Cardiac muscle cell (in vitro differentiated cells and primary cell): ENCODE data around the gene RAB3C. TPM values are rescaled to one million over a fixed set of nuclear protein-coding genes. Genes with fewer than 3 reads are reported as not detected.
"Not testable (repeated sequence)": the region's sequence is repeated elsewhere in the genome, so short reads cannot be mapped to it uniquely, and the experiment has no call there.

ENCODE experiments used
- DNase-seq, 2 donors: peaks; one replicate each; pipeline versions ENCODE4 v3.0.0 to v3.0.0-alpha.2; 2010 to 2017; ENCODE audit warnings: low read depth in 1 of 2, low spot score in 1 of 2
- H3K27ac ChIP-seq: fragments of 200-600 bp; sonication (generic); 2 replicates; pipeline ENCODE4 v1.5.1; 2016
- H3K27me3 ChIP-seq: fragments of 200-600 bp; sonication (generic); 2 replicates; pipeline ENCODE4 v1.6.0; 2016; ENCODE audit warnings: control low read depth
- H3K36me3 ChIP-seq: fragments of 200-600 bp; sonication (generic); 2 replicates; pipeline ENCODE4 v1.5.1; 2016; ENCODE audit warnings: control low read depth
- H3K4me1 ChIP-seq: fragments of 200-600 bp; sonication (generic); 2 replicates; pipeline ENCODE4 v1.8.1; 2017; ENCODE audit warnings: low read depth, mild to moderate bottlenecking, mixed run types
- H3K4me3 ChIP-seq: fragments of 200-600 bp; sonication (generic); 2 replicates; pipeline ENCODE4 v1.5.1; 2016; ENCODE audit warnings: mild to moderate bottlenecking
- H3K9me3 ChIP-seq: fragments of 200-600 bp; sonication (generic); 2 replicates; pipeline ENCODE4 v1.5.1; 2017; ENCODE audit warnings: low read depth, mild to moderate bottlenecking, control low read depth
- polyA plus RNA-seq: library from polyadenylated mRNA; unstranded; fragments of >200 nt; fragmentation: Nextera tagmentation; extraction: Ambion mirVana; gene quantifications from 2 replicates; pipeline ENCODE4 v1.2.1, GENCODE V29; 2016
- total RNA-seq: library from RNA; depleted of rRNA; stranded (reverse); fragments of >200 nt; gene quantifications from 2 replicates; pipeline ENCODE4 v1.2.3, GENCODE V29; 2016
- TF ChIP-seq, protein P1 (sequence below): IDR thresholded peaks from 2 replicates; pipeline ENCODE4 v1.5.1; 2012; ENCODE audit warnings: low read depth, mild to moderate bottlenecking, low read length

Gene RAB3C
- total and polyA plus RNA-seq, 2 experiments from 2014 or later = 0.69 to 1.1 TPM

DNA sequence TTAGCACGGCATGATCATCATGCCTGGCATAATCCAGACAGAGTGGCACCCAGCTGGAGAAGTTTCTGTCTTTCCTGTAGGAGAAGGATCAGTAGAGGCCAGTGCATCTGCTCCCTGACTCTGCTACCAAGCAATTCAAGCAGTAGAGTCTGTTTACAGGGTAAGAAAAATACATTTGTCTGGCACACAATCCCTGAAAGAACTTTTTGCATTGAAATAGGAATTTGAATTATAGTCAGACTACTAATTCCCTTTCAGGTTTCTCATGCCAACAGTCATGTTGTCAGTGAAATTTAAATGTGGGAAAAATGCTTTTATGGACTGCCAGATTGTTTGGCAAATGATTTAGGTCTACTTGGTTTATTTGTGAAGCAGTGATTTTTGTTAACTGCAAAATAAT, 125.6 kb downstream of the RAB3C start:
- no peaks in the 10 kb centered on the region for H3K36me3 ChIP-seq
- H3K4me1 ChIP-seq = no peaks in the 10 kb centered on the region
- TF ChIP-seq, protein P1, sequence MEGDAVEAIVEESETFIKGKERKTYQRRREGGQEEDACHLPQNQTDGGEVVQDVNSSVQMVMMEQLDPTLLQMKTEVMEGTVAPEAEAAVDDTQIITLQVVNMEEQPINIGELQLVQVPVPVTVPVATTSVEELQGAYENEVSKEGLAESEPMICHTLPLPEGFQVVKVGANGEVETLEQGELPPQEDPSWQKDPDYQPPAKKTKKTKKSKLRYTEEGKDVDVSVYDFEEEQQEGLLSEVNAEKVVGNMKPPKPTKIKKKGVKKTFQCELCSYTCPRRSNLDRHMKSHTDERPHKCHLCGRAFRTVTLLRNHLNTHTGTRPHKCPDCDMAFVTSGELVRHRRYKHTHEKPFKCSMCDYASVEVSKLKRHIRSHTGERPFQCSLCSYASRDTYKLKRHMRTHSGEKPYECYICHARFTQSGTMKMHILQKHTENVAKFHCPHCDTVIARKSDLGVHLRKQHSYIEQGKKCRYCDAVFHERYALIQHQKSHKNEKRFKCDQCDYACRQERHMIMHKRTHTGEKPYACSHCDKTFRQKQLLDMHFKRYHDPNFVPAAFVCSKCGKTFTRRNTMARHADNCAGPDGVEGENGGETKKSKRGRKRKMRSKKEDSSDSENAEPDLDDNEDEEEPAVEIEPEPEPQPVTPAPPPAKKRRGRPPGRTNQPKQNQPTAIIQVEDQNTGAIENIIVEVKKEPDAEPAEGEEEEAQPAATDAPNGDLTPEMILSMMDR = no peak
- H3K27me3 ChIP-seq = no peaks in the 10 kb centered on the region
- H3K9me3 ChIP-seq = no peaks in the 10 kb centered on the region
- H3K4me3 ChIP-seq = no peak overlapping the region
- no peak for DNase-seq
- no peak overlapping the region for H3K27ac ChIP-seq

DNA sequence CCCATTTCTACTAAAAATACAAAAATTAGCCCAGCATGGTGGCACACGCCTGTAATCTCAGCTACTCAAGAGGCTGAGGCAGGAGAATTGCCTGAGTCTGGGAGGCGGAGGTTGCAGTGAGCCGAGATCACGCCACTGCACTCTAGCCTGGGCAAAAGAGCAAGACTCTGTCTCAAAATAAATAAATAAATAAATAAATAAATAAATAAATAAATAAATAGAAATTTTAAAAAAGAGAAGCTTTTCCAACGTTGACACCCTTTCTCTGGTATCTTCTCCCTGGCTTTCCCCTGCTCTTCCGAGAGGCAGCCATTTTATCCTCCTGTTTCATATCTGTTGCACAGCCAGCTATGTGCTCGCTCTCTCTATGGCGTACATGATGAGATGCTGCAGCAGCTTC, 127.5 kb downstream of the RAB3C start:
- not testable (repeated sequence) for H3K4me1 ChIP-seq, H3K36me3 ChIP-seq, H3K4me3 ChIP-seq, H3K27ac ChIP-seq, DNase-seq, H3K9me3 ChIP-seq, H3K27me3 ChIP-seq

GRCh38 chr5:58710871-58711270, 128.0 kb downstream of the RAB3C start:
- Histone ChIP-seq H3K27me3 (no peaks in the 10 kb centered on the region), H3K4me1 (no peaks in the 10 kb centered on the region), H3K9me3 (no peaks in the 10 kb centered on the region), H3K36me3 (no peaks in the 10 kb centered on the region), H3K4me3 (no peak overlapping the region), H3K27ac (no peak overlapping the region)
- no peak for DNase-seq
- TF ChIP-seq, protein P1 = no peak

- no peaks in the 10 kb centered on the region for H3K9me3 ChIP-seq
Observed at GRCh38 chr5:58711965-58712364, 129.1 kb downstream of the RAB3C start.

DNA sequence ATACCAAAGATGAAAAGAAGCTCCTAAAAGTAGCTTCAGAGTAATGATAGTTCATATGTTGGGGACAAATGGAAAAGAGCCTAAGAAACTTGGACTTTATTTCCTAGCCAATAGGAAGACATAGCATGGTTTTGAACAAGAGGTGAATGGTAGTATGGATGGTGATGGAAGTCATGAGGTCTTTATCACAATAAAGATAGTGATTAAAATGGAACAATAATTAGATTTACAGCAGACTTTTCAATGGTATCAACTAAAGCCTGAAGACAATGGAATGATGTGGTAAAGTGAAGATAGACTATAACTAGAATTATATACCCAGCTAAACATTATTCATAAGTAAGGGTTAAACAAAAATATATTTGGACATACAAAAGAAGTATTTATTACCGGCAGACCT, 131.2 kb downstream of the RAB3C start:
- Histone ChIP-seq H3K27ac (no peak overlapping the region), H3K9me3 (no peaks in the 10 kb centered on the region), H3K36me3 (no peaks in the 10 kb centered on the region), H3K4me3 (no peak overlapping the region), H3K27me3 (no peaks in the 10 kb centered on the region), H3K4me1 (no peaks in the 10 kb centered on the region)
- no peak for DNase-seq
- TF ChIP-seq, protein P1 = no peak

More at GRCh38 chr5:58711965-58712364, 129.1 kb downstream of the RAB3C start:
- Histone ChIP-seq H3K4me3 (no peak overlapping the region), H3K4me1 (no peaks in the 10 kb centered on the region), H3K27me3 (no peaks in the 10 kb centered on the region), H3K27ac (no peak overlapping the region), H3K36me3 (no peaks in the 10 kb centered on the region)
- TF ChIP-seq, protein P1 = no peak
- DNase-seq = no peak

- TF ChIP-seq, protein P1 = no peak
- H3K36me3 ChIP-seq = no peaks in the 10 kb centered on the region
- DNase-seq = no peak
- no peaks in the 10 kb centered on the region for H3K4me1 ChIP-seq
- no peaks in the 10 kb centered on the region for H3K9me3 ChIP-seq
- no peak overlapping the region for H3K27ac ChIP-seq
- H3K27me3 ChIP-seq = no peaks in the 10 kb centered on the region
- H3K4me3 ChIP-seq = no peak overlapping the region
Observed at GRCh38 chr5:58715997-58716656, 133.3 kb downstream of the RAB3C start.
